Measurements from ENCODE around the gene YIF1A. TPM values are rescaled to one million over a fixed set of nuclear protein-coding genes. Genes with fewer than 3 reads are reported as not detected.

YIF1A gene
- total RNA-seq, 4 donors from 2014 or later = 39.0 to 60.5 (median 53.7) TPM

GRCh38 chr11:66284526-66285078 lies 4.3 kb downstream of the YIF1A start:
- no peak for TF ChIP-seq CTCF (IDR thresholded peaks at IDR 0.05; ENCODE audit: low read depth)

GRCh38 chr11:66283461-66284105 lies 5.4 kb downstream of the YIF1A start:
- no peak for TF ChIP-seq CTCF (IDR thresholded peaks at IDR 0.05; ENCODE audit: low read depth)

GRCh38 chr11:66282468-66283455 lies 6.2 kb downstream of the YIF1A start:
- TF ChIP-seq CTCF (IDR thresholded peaks at IDR 0.05; ENCODE audit: low read depth) = no peak

GRCh38 chr11:66281776-66282467 lies 7.0 kb downstream of the YIF1A start:
- no peak for TF ChIP-seq CTCF (IDR thresholded peaks at IDR 0.05; ENCODE audit: low read depth)

- TF ChIP-seq CTCF (IDR thresholded peaks at IDR 0.05; ENCODE audit: low read depth) = no peak
Observed at GRCh38 chr11:66281001-66281400, 7.9 kb downstream of the YIF1A start.

- no peak for TF ChIP-seq CTCF (IDR thresholded peaks at IDR 0.05; ENCODE audit: low read depth)
Observed at GRCh38 chr11:66280428-66280827, 8.5 kb downstream of the YIF1A start.
